ENCODE data around the gene ZNF660.

GRCh38 chr3:44612678-44613077, 27.9 kb downstream of the ZNF660 start:
- TF ChIP-seq CTCF (IDR thresholded peaks at IDR 0.05) = no peak
- no peak for TF ChIP-seq POLR2AphosphoS5 (IDR thresholded peaks at IDR 0.05)
- no peak for TF ChIP-seq POLR2A (IDR thresholded peaks at IDR 0.05)

All from upper lobe of left lung (tissue), 4 donors.